GM12878 (cell line): ENCODE results near the gene SRPRB. TPM values are rescaled to one million over a fixed set of nuclear protein-coding genes. Genes with fewer than 3 reads are reported as not detected.

ENCODE experiments used
- BCLAF1 ChIP-seq: fragments of 450-650 bp; IDR thresholded peaks from 2 replicates; pipeline ENCODE4 v1.6.1; 2017; ENCODE audit warnings: antibody characterized with exemption, mild to moderate bottlenecking, moderate library complexity
- CBFB ChIP-seq: IDR thresholded peaks from 2 replicates; pipeline ENCODE4 v1.6.1; 2016; ENCODE audit warnings: antibody characterized with exemption, low read depth
- CREB1 ChIP-seq: IDR thresholded peaks from 2 replicates; pipeline ENCODE4 v1.6.1; 2012; ENCODE audit warnings: low read depth, mild to moderate bottlenecking, inconsistent platforms
- CREM ChIP-seq: IDR thresholded peaks from 2 replicates; pipeline ENCODE4 v1.6.1; 2014; ENCODE audit warnings: antibody characterized with exemption, low read depth
- EGR1 ChIP-seq, 2 experiments: IDR thresholded peaks; 1 replicate in 1 of 2; 2 replicates in 1 of 2; pipeline ENCODE4 v1.6.1; 2011 to 2012; ENCODE audit warnings: low read depth in 2 of 2, low read length in 2 of 2, borderline replicate concordance in 1 of 2, mild to moderate bottlenecking in 1 of 2, moderate library complexity in 1 of 2
- FOS ChIP-seq: IDR thresholded peaks from 3 replicates; pipeline ENCODE4 v1.6.1; 2011; ENCODE audit warnings: borderline replicate concordance; ENCODE audit not compliant: insufficient read length; ENCODE audit errors: extremely low read depth
- GATAD2B ChIP-seq: fragments of 450-650 bp; conservative IDR thresholded peaks from 2 replicates; pipeline ENCODE4 v1.6.1; 2017; ENCODE audit warnings: low read depth, mild to moderate bottlenecking, moderate library complexity
- HDGF ChIP-seq: fragments of 450-650 bp; IDR thresholded peaks from 2 replicates; pipeline ENCODE4 v1.6.1; 2016; ENCODE audit warnings: antibody characterized with exemption
- MLLT1 ChIP-seq: fragments of 450-650 bp; IDR thresholded peaks from 2 replicates; pipeline ENCODE4 v1.6.1; 2016; ENCODE audit warnings: mild to moderate bottlenecking
- MYB ChIP-seq: fragments of 150-350 bp; IDR thresholded peaks from 2 replicates; pipeline ENCODE4 v1.6.1; 2014; ENCODE audit warnings: mild to moderate bottlenecking, low read depth, low read length, borderline replicate concordance
- POLR2A ChIP-seq: IDR thresholded peaks from 2 replicates; pipeline ENCODE4 v1.6.1; 2011; ENCODE audit warnings: low read depth, mild to moderate bottlenecking, low read length
- POU2F2 ChIP-seq: IDR thresholded peaks from 3 replicates; pipeline ENCODE4 v1.6.1; 2011; ENCODE audit warnings: low read depth, mild to moderate bottlenecking, low read length, borderline replicate concordance
- RAD51 ChIP-seq: fragments of 450-650 bp; IDR thresholded peaks from 2 replicates; pipeline ENCODE4 v1.6.1; 2016; ENCODE audit warnings: moderate library complexity, mild to moderate bottlenecking, inconsistent platforms
- RB1 ChIP-seq: fragments of 450-650 bp; formaldehyde crosslinking; IDR thresholded peaks from 2 replicates; pipeline ENCODE4 v1.6.1; 2017; ENCODE audit warnings: mild to moderate bottlenecking, borderline replicate concordance
- RUNX3 ChIP-seq: IDR thresholded peaks from 2 replicates; pipeline ENCODE4 v1.6.1; 2012; ENCODE audit warnings: low read length, inconsistent platforms
- SMAD1 ChIP-seq: fragments of 450-650 bp; IDR thresholded peaks from 2 replicates; pipeline ENCODE4 v1.6.1; 2018; ENCODE audit warnings: mild to moderate bottlenecking, low read depth; ENCODE audit not compliant: partially characterized antibody
- SMAD5 ChIP-seq: IDR thresholded peaks from 2 replicates; pipeline ENCODE4 v1.6.1; 2016; ENCODE audit warnings: antibody characterized with exemption, low read depth
- SP1 ChIP-seq: IDR thresholded peaks from one replicate; pipeline ENCODE4 v1.6.1; 2011; ENCODE audit warnings: low read depth, low read length
- SPI1 ChIP-seq: IDR thresholded peaks from 2 replicates; pipeline ENCODE4 v1.6.1; 2011; ENCODE audit warnings: low read depth, mild to moderate bottlenecking, low read length, moderate library complexity, borderline replicate concordance; ENCODE audit not compliant: insufficient read depth
- TAF1 ChIP-seq: IDR thresholded peaks from 2 replicates; pipeline ENCODE4 v1.6.1; 2011; ENCODE audit warnings: mild to moderate bottlenecking, low read depth, low read length, borderline replicate concordance
- YBX1 ChIP-seq: fragments of 450-650 bp; IDR thresholded peaks from 2 replicates; pipeline ENCODE4 v1.6.1; 2016; ENCODE audit warnings: antibody characterized with exemption
- ZBTB40 ChIP-seq: fragments of 450-650 bp; IDR thresholded peaks from 2 replicates; pipeline ENCODE4 v1.6.1; 2016; ENCODE audit warnings: mild to moderate bottlenecking, moderate library complexity, borderline replicate concordance
- ZZZ3 ChIP-seq: IDR thresholded peaks from 2 replicates; pipeline ENCODE4 v1.6.1; 2011; ENCODE audit warnings: low read depth; ENCODE audit not compliant: control insufficient read depth, insufficient read length
- polyA plus RNA-seq, 11 experiments: library from polyadenylated mRNA; depleted of rRNA in 4 of 11; unstranded in 6 of 11; stranded (reverse) in 5 of 11; fragments of >200 nt; fragmentation: Nextera tagmentation in 4 of 11; fragmentation: Illumina TruSeq in 1 of 11; extraction: Ambion mirVana in 4 of 11; extraction: Trizol in 1 of 11; gene quantifications; 1 replicate in 1 of 11; 2 replicates in 10 of 11; pipeline versions ENCODE4 v1.2.1 to v1.2.3, GENCODE V29; 2011 to 2016; ENCODE audit warnings: inconsistent platforms in 2 of 11, missing spikeins in 2 of 11, low read depth in 1 of 11
- total RNA-seq, 4 experiments: library from RNA; depleted of rRNA in 3 of 4; stranded (reverse); fragments of >200 nt in 3 of 4; fragmentation: Illumina TruSeq in 1 of 4; extraction: Trizol in 1 of 4; gene quantifications; 2 replicates each; pipeline versions ENCODE4 v1.2.1 to v1.2.3, GENCODE V29; 2013 to 2021

The SRPRB gene
- total and polyA plus RNA-seq, 10 of the 15 experiments (the other 5 are each of a cell fraction or from before 2014, with no cell fraction given), result 30.6 to 107 (median 46.6) TPM

- 0 out of 2 replicates have a peak, but pooled peaks have one; percentile 50 for TF ChIP-seq MLLT1
- no peak for TF ChIP-seq EGR1 (IDR thresholded peaks at IDR 0.05; ENCODE audit: borderline replicate concordance in 1 of 2, low read depth in 2 of 2, low read length in 2 of 2)
- peak; percentile 54; the same call in 1 of the 3 replicates for TF ChIP-seq POU2F2
- TF ChIP-seq RUNX3, result peak; percentile 33; the same call in 1 of the 2 replicates
- TF ChIP-seq FOS, result no peak
- no peak for TF ChIP-seq YBX1
- TF ChIP-seq CBFB, result 0 out of 2 replicates have a peak, but pooled peaks have one; percentile 7
- TF ChIP-seq ZBTB40, result no peak; the same call in 1 of the 2 replicates
- TF ChIP-seq SPI1, result no peak
- TF ChIP-seq BCLAF1, result no peak
- peak; percentile 80; the same call in 1 of the 2 replicates for TF ChIP-seq SMAD5
- TF ChIP-seq TAF1, result peak; percentile 51; the same call in 1 of the 2 replicates
- peak; percentile 82; the same call in 1 of the 2 replicates for TF ChIP-seq CREB1
- peak; percentile 68; the same call in 1 of the 2 replicates for TF ChIP-seq RB1
- no peak for TF ChIP-seq ZZZ3
- peak; percentile 10 for TF ChIP-seq SP1
- TF ChIP-seq GATAD2B, result peak; percentile 52; the same call in 1 of the 2 replicates
- no peak for TF ChIP-seq SMAD1
- peak; percentile 99 for TF ChIP-seq POLR2A
- TF ChIP-seq MYB, result no peak
- TF ChIP-seq CREM, result peak; percentile 82
- no peak for TF ChIP-seq HDGF
- no peak for TF ChIP-seq RAD51
Measured at GRCh38 chr3:133805702-133806475, at the start of gene SRPRB (continued).
